HepG2 (cell line): Measurements from ENCODE around the gene OVAAL. TPM values are rescaled to one million over a fixed set of nuclear protein-coding genes. Genes with fewer than 3 reads are reported as not detected.

Source experiments
- ATAC-seq: fragments of 200-7000 bp; cut with Tn5 transposase; 3 replicates; pipeline ENCODE4 v1.9.1; 2020; ENCODE audit warnings: mild to moderate bottlenecking, moderate library complexity
- BruUV-seq: library from RNA; stranded (reverse); fragments of 400-500 nt; replicated peaks from 2 replicates; lab custom pipeline; 2021; lab: Mats Ljungman, UMichigan
- CTCF ChIA-PET: fragments of 300-600 bp; formaldehyde crosslinking; extraction: SDS; loops from one replicate; lab custom pipeline; 2021; ENCODE audit warnings: low total read pairs, inconsistent platforms, low intra/inter-chr PET ratio; lab: Yijun Ruan, JAX
- POLR2A ChIA-PET: fragments of 350-600 bp; sonication (Branson Sonifier 250); formaldehyde crosslinking; loops from one replicate; lab custom pipeline; 2020; ENCODE audit warnings: antibody characterized with exemption, inconsistent platforms; lab: Yijun Ruan, JAX
- DNase-seq: peaks from one replicate; pipeline ENCODE4 v3.0.0-alpha.2; 2015; ENCODE audit warnings: low spot score
- FAIRE-seq: peaks from 3 replicates; lab custom pipeline; 2011; peaks lifted over from hg19 to GRCh38; lab: Jason Lieb, UNC
- H2AFZ ChIP-seq: one replicate; pipeline ENCODE4 v1.6.1; 2011; ENCODE audit warnings: low read length, inconsistent platforms
- H3K27ac ChIP-seq: fragments of 300-600 bp; 3 replicates; pipeline ENCODE4 v1.8.0; 2011; ENCODE audit warnings: mixed run types, mild to moderate bottlenecking, mixed read lengths, low read length, inconsistent platforms; ENCODE audit not compliant: insufficient read depth; ENCODE audit errors: extremely low read length
- H3K27me3 ChIP-seq, 2 experiments: fragments of 200-600 bp in 1 of 2; 2 replicates in 1 of 2; 3 replicates in 1 of 2; pipeline versions ENCODE4 v1.6.0 to v1.8.0; 2011; ENCODE audit warnings: low read length in 2 of 2, mild to moderate bottlenecking in 2 of 2, moderate library complexity in 2 of 2, inconsistent platforms in 1 of 2; ENCODE audit not compliant: insufficient read depth in 2 of 2, control insufficient read depth in 1 of 2
- H3K36me3 ChIP-seq, 2 experiments: fragments of 200-600 bp in 1 of 2; replicated peaks in 1 of 2; 2 replicates in 1 of 2; 3 replicates in 1 of 2; pipeline versions ENCODE4 v1.5.1 to v1.8.0; 2011; ENCODE audit warnings: low read length in 2 of 2, inconsistent platforms in 1 of 2; ENCODE audit not compliant: insufficient read depth in 2 of 2, control insufficient read depth in 1 of 2
- H3K4me1 ChIP-seq: 2 replicates; pipeline ENCODE4 v1.5.1; 2012; ENCODE audit warnings: low read length, inconsistent platforms; ENCODE audit not compliant: insufficient read depth
- H3K4me2 ChIP-seq: 2 replicates; pipeline ENCODE4 v1.6.0; 2011; ENCODE audit warnings: low read depth, low read length, inconsistent platforms
- H3K4me3 ChIP-seq, 3 experiments: fragments of 200-600 bp in 1 of 3; sonication (generic), shearing (Covaris generic) in 1 of 3; replicated peaks in 1 of 3; 2 replicates each; pipeline ENCODE4 v1.5.1; 2011 to 2016; ENCODE audit warnings: low read length in 3 of 3, inconsistent platforms in 2 of 3, low read depth in 2 of 3, mild to moderate bottlenecking in 2 of 3, control low read depth in 1 of 3, mixed read lengths in 1 of 3; ENCODE audit not compliant: insufficient read depth in 1 of 3
- H3K79me2 ChIP-seq: one replicate; pipeline ENCODE4 v1.6.1; 2011; ENCODE audit warnings: low read length, inconsistent platforms; ENCODE audit not compliant: insufficient read depth
- H3K9ac ChIP-seq: 2 replicates; pipeline ENCODE4 v1.6.0; 2011; ENCODE audit warnings: mild to moderate bottlenecking, low read depth, low read length, inconsistent platforms; ENCODE audit not compliant: insufficient read depth
- H3K9me3 ChIP-seq: 2 replicates; pipeline ENCODE4 v1.5.1; 2012; ENCODE audit warnings: mild to moderate bottlenecking, low read length
- H4K20me1 ChIP-seq: 2 replicates; pipeline ENCODE4 v1.6.0; 2011; ENCODE audit warnings: inconsistent platforms, mild to moderate bottlenecking, low read length, moderate library complexity; ENCODE audit not compliant: insufficient read depth
- ARID5B ChIP-seq: IDR thresholded peaks from 2 replicates; pipeline ENCODE4 v1.4.0; 2020; ENCODE audit warnings: mild to moderate bottlenecking, missing genetic modification reagents
- CREB3 ChIP-seq: sonication (generic); formaldehyde crosslinking; IDR thresholded peaks from 2 replicates; pipeline ENCODE4 v1.5.0; 2020; ENCODE audit warnings: missing genetic modification reagents
- CSRNP2 ChIP-seq: sonication (generic); formaldehyde crosslinking; conservative IDR thresholded peaks from 2 replicates; pipeline ENCODE4 v1.8.0; 2022; ENCODE audit warnings: low read depth, missing genetic modification reagents
- ELF1 ChIP-seq: sonication (generic); formaldehyde crosslinking; IDR thresholded peaks from 2 replicates; pipeline ENCODE4 v1.4.0; 2020; ENCODE audit warnings: missing genetic modification reagents
- ELF3 ChIP-seq: IDR thresholded peaks from 2 replicates; pipeline ENCODE4 v1.6.1; 2016; ENCODE audit warnings: missing genetic modification reagents, missing compliant biosample characterization
- ESRRA ChIP-seq: sonication (generic); formaldehyde crosslinking; IDR thresholded peaks from 2 replicates; pipeline ENCODE4 v1.5.1; 2020; ENCODE audit warnings: mild to moderate bottlenecking, low read depth, missing genetic modification reagents
- FIP1L1 ChIP-seq: fragments of 200-400 bp; formaldehyde crosslinking; IDR thresholded peaks from 2 replicates; pipeline ENCODE4 v1.6.1; 2018; ENCODE audit warnings: low read depth, mild to moderate bottlenecking, low read length, moderate library complexity, borderline replicate concordance; ENCODE audit not compliant: insufficient read depth
- GPN1 ChIP-seq: sonication (generic); formaldehyde crosslinking; IDR thresholded peaks from 2 replicates; pipeline ENCODE4 v1.5.1; 2020; ENCODE audit warnings: missing genetic modification reagents, borderline replicate concordance
- MAFG ChIP-seq: sonication (generic); formaldehyde crosslinking; IDR thresholded peaks from 2 replicates; pipeline ENCODE4 v1.5.1; 2020; ENCODE audit warnings: mild to moderate bottlenecking, missing genetic modification reagents
- MAFK ChIP-seq, 2 experiments: IDR thresholded peaks in 1 of 2; conservative IDR thresholded peaks in 1 of 2; 2 replicates each; pipeline ENCODE4 v1.6.1; 2011; ENCODE audit warnings: improper control_type of control experiment in 2 of 2, low read length in 2 of 2
- NFKBIZ ChIP-seq: IDR thresholded peaks from 2 replicates; pipeline ENCODE4 v1.6.1; 2018; ENCODE audit warnings: missing genetic modification reagents, missing compliant biosample characterization
- POGK ChIP-seq: sonication (generic); formaldehyde crosslinking; conservative IDR thresholded peaks from 2 replicates; pipeline ENCODE4 v1.8.0; 2022; ENCODE audit warnings: mild to moderate bottlenecking, moderate library complexity, missing genetic modification reagents
- PRMT3 ChIP-seq: sonication (generic); formaldehyde crosslinking; IDR thresholded peaks from 2 replicates; pipeline ENCODE4 v1.8.1; 2022; ENCODE audit warnings: low read depth, mild to moderate bottlenecking, moderate library complexity, missing genetic modification reagents, borderline replicate concordance
- U2AF2 ChIP-seq: fragments of 200-400 bp; formaldehyde crosslinking; IDR thresholded peaks from 2 replicates; pipeline ENCODE4 v1.6.1; 2017; ENCODE audit warnings: low read depth, mild to moderate bottlenecking, low read length
- ZKSCAN8 ChIP-seq: IDR thresholded peaks from 2 replicates; pipeline ENCODE4 v1.6.1; 2016; ENCODE audit warnings: borderline replicate concordance, missing genetic modification reagents, missing compliant biosample characterization
- ZNF124 ChIP-seq: sonication (generic); formaldehyde crosslinking; IDR thresholded peaks from 2 replicates; pipeline ENCODE4 v1.4.0; 2020; ENCODE audit warnings: missing genetic modification reagents
- WGBS: methylation state at CpG from one replicate; pipeline ENCODE4 v1.1.6; 2017; ENCODE audit warnings: low lambda C conversion rate; 5-methylcytosine and 5-hydroxymethylcytosine counted together
- in situ Hi-C: cut with HindIII; loops from 2 replicates; pipeline ENCODE4 v1.10.0; 2017; ENCODE audit warnings: low pct_unique_long_range_greater_than_20kb; ENCODE audit not compliant: extremely low pct_ligation_motif_present
- intact Hi-C: fragments of 100-400 bp; cut with micrococcal nuclease; formaldehyde crosslinking; loops from one replicate; pipeline ENCODE4 v1.10.0; 2022; ENCODE audit not compliant: unreplicated experiment
- polyA plus RNA-seq, 8 experiments: library from polyadenylated mRNA; depleted of rRNA in 3 of 8; stranded (reverse) in 7 of 8; unstranded in 1 of 8; fragments of >200 nt; fragmentation: Illumina TruSeq in 4 of 8; extraction: Trizol in 4 of 8; gene quantifications; 2 replicates each; pipeline versions ENCODE4 v1.2.1 to v1.2.3, GENCODE V29; 2011 to 2016; ENCODE audit warnings: low read depth in 4 of 8, missing spikeins in 1 of 8, mixed read lengths in 1 of 8; ENCODE audit not compliant: insufficient read depth in 1 of 8
- total RNA-seq, 5 experiments: library from RNA; depleted of rRNA; stranded (reverse); fragments of >200 nt; fragmentation: Illumina TruSeq; extraction: Trizol; gene quantifications; 2 replicates each; pipeline ENCODE4 v1.2.3, GENCODE V29; 2016; ENCODE audit warnings: low read depth in 1 of 5

OVAAL gene
- total and polyA plus RNA-seq, 2 of the 13 experiments (the other 11 are each of a cell fraction or from before 2014, with no cell fraction given) = 0.04 TPM; not detected in 1

GRCh38 chr1:180615493-180616290, 56.9 kb downstream of the OVAAL start:
- Histone ChIP-seq H3K4me2 (no peak overlapping the region), H3K27ac (no peak overlapping the region), H3K4me1 (no peaks in the 10 kb centered on the region), H3K27me3 (peaks cover 0 to 4% of the 10 kb centered on the region in 2 experiments; a peak in 2 of 5 replicates), H3K4me3 (no peak overlapping the region), H3K9me3 (no peaks in the 10 kb centered on the region), H3K9ac (no peak overlapping the region), H4K20me1 (no peaks in the 10 kb centered on the region), H3K36me3 (no peaks in the 10 kb centered on the region), H3K79me2 (no peaks in the 10 kb centered on the region), H2AFZ (no peak overlapping the region)
- DNase-seq (no peak), FAIRE-seq (no peak), ATAC-seq (no peak)
- intact Hi-C loops (no loop called here), in situ Hi-C loops (no loop called here)
- ChIA-PET CTCF (no interaction called here), POLR2A (no interaction called here)
- WGBS = 34% methylated on average over 8 of the region's 8 CpGs
- no TSS peak for BruUV-seq
- TF ChIP-seq ESRRA (CRISPR knock-in tag) (no peak), CREB3 (CRISPR knock-in tag) (no peak), CSRNP2 (CRISPR knock-in tag) (no peak), NFKBIZ (CRISPR knock-in tag) (no peak), U2AF2 (no peak), MAFK (conservative IDR thresholded peaks at IDR 0.05 in 1 of 2, IDR thresholded peaks at IDR 0.05 in 1 of 2; ENCODE audit: low read length in 2 of 2) (no peak), PRMT3 (no peak), MAFG (no peak), ELF3 (CRISPR knock-in tag) (no peak), ARID5B (no peak), POGK (CRISPR knock-in tag) (no peak), GPN1 (no peak), FIP1L1 (no peak), ZKSCAN8 (CRISPR knock-in tag) (no peak), ELF1 (CRISPR knock-in tag) (no peak), ZNF124 (CRISPR knock-in tag) (no peak)
